HG03460 (cell line): ENCODE measurements around the gene CDKN2AIP.

Source experiments
- ATAC-seq: cut with Tn5 transposase; IDR thresholded peaks from one replicate; pipeline ENCODE4 v1.9.1; 2021; ENCODE audit not compliant: unreplicated experiment

The CDKN2AIP gene

GRCh38 chr4:183444214-183445096, at the start of gene CDKN2AIP:
Gene CDKN2AIP (plus strand): TSS chr4:183444636. CDS start chr4:183444798, 162 bp downstream.
- peak; percentile 83 for ATAC-seq

- ATAC-seq: no peak
Observed at GRCh38 chr4:183395395-183395794, 49.0 kb upstream of the CDKN2AIP start.

- ATAC-seq: no peak
Observed at GRCh38 chr4:183396227-183396637, 48.2 kb upstream of the CDKN2AIP start.

GRCh38 chr4:183397741-183398297, 46.6 kb upstream of the CDKN2AIP start:
- no peak for ATAC-seq

- ATAC-seq: peak; percentile 89
Observed at GRCh38 chr4:183398298-183399125, 45.9 kb upstream of the CDKN2AIP start.

- ATAC-seq: peak; percentile 8
Observed at GRCh38 chr4:183399126-183399522, 45.3 kb upstream of the CDKN2AIP start.

GRCh38 chr4:183399616-183400015, 44.8 kb upstream of the CDKN2AIP start:
- ATAC-seq: no peak

- no peak for ATAC-seq
Observed at GRCh38 chr4:183400035-183400434, 44.4 kb upstream of the CDKN2AIP start.

GRCh38 chr4:183401473-183401872, 43.0 kb upstream of the CDKN2AIP start:
- no peak for ATAC-seq

GRCh38 chr4:183402771-183403170, 41.7 kb upstream of the CDKN2AIP start:
- no peak for ATAC-seq

GRCh38 chr4:183403486-183403885, 41.0 kb upstream of the CDKN2AIP start:
- ATAC-seq: no peak

- no peak for ATAC-seq
Observed at GRCh38 chr4:183403961-183404360, 40.5 kb upstream of the CDKN2AIP start.

- ATAC-seq: no peak
Observed at GRCh38 chr4:183405303-183405702, 39.1 kb upstream of the CDKN2AIP start.

GRCh38 chr4:183407128-183407585, 37.3 kb upstream of the CDKN2AIP start:
- peak; percentile 72 for ATAC-seq

- ATAC-seq: no peak
Observed at GRCh38 chr4:183407635-183408464, 36.6 kb upstream of the CDKN2AIP start.

GRCh38 chr4:183408796-183409195, 35.6 kb upstream of the CDKN2AIP start:
- ATAC-seq: no peak

- no peak for ATAC-seq
Observed at GRCh38 chr4:183409483-183409882, 35.0 kb upstream of the CDKN2AIP start.

GRCh38 chr4:183409934-183410333, 34.5 kb upstream of the CDKN2AIP start:
- no peak for ATAC-seq

GRCh38 chr4:183411291-183411861, 33.1 kb upstream of the CDKN2AIP start:
- ATAC-seq: peak; percentile 75

GRCh38 chr4:183412821-183413220, 31.6 kb upstream of the CDKN2AIP start:
- ATAC-seq: no peak
